Limb (tissue), 2 donors: ENCODE data around the gene SYNJ2.
A peak's percentile ranks its signal among the peaks of the same experiment; 100 is the strongest.

Experiments
- DNase-seq, 2 donors: peaks; one replicate each; pipeline ENCODE4 v3.0.0-alpha.2; 2016; ENCODE audit errors: extremely low spot score in 2 of 2

Gene SYNJ2

DNA sequence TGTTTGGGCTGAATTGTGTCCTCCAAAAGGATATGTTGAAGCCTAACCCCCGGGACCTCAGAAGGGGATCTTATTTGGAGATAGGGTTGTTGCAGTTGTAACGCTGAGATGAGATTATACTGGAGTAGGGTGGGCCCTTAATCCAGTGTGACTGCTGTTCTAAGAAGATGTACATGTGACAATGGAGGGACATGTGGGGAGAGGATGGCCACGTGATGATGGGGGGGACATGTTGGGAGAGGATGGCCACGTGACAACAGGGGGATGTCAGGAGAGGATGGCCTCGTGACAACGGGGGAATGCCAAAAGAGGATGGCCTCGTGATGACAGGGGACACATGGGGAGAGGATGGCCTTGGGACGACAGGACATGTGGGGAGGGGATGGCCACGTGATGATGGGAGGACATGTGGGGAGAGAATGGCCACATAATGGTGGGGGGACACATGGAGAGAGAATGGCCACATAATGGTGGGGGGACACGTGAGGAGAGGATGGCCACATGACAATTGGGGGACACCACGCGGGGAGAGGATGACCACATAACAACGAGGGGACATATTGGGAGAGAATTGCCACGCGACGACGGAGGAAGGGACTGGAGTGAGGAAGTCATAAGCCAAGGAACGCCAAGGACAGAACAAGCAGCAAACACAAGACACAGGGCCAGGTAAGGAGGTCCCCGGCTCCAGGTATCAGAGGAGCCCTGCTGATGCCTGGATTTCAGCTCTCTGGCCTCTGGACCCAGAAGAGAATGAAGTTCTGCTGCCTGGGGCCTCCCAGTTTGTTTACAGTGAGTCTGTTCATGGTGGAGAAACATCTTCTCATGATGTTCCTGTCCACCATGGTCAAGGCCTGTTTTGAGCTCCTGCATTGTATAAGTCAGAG is 29.2 kb downstream of the SYNJ2 start:
- DNase-seq = no peak

DNA sequence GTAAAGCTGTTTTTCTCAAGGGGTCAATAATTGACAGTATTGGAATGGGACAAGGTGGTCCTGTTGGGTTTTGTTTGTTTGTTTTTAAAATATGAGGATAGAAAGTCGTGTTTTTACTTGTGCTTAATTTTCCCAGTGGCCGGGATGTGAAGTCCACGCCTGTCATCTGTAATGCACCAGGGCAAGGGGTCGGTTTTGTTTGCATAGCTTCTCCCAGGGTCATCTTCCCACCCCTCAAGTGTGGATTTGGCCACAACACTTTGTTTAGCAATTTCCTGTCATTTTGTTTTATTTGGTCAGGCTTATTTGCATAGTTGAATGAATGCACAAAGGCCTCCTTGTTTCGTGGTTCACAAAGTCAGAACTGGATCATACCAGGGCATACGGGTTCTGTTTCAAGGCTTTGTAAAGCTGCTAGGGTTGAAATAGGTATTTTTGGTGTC is 29.8 kb downstream of the SYNJ2 start:
- DNase-seq = no peak

DNA sequence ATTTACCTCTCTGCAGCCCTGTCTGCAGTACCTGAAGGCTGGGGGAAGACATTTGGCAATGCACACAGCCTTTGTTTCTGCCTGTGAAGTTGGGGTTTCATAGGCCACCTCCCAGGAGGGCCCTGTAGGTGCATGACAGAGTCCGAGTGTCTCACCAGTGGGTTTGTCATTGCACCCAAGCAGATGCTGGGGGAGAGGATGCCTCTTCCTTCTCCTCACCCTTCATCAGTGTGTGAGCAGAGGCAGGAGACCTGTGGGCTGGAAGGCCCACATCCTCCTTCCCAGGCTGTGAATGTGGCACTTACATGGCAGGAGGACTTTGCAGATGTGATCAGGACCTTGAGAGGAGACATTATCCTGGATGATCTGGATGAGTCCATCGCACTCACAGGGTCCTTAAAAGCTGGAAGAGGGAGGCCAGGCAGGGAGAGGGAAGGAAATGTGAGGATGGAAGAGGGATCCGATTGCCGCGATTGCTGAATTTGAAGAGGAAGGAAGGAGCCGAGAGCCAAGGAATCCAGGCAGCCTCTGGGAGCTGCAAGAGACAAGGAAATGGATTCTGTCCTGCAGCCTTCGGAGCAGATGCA is 30.4 kb downstream of the SYNJ2 start:
- no peak for DNase-seq

DNA sequence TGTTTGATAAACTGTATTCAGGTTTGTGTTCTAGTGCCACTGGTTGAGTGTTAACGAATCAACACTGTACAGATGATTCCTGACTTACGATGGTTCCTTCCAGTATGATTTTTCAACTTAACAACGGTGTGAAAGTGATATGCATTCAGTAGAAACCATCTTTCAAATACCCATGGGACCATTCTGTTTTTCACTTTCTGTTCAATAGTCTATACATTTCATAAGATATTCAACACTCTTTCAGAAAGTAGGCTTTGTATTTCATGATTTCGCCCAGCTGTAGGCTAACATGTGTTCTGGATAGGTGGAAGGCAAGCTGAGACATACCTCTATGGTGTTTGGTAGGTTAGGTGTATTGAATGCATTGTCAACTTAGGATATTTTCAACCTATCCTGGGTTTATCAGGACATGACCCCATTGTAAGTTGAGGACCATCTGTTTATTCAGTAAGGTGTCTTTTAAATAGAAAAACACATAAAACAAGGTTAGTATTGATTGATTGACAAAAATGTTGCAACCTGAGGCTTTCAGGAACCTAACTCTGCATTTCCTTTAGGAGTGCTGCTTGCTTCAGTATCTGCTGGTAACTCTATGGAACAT is 32.3 kb downstream of the SYNJ2 start:
- no peak for DNase-seq

DNA sequence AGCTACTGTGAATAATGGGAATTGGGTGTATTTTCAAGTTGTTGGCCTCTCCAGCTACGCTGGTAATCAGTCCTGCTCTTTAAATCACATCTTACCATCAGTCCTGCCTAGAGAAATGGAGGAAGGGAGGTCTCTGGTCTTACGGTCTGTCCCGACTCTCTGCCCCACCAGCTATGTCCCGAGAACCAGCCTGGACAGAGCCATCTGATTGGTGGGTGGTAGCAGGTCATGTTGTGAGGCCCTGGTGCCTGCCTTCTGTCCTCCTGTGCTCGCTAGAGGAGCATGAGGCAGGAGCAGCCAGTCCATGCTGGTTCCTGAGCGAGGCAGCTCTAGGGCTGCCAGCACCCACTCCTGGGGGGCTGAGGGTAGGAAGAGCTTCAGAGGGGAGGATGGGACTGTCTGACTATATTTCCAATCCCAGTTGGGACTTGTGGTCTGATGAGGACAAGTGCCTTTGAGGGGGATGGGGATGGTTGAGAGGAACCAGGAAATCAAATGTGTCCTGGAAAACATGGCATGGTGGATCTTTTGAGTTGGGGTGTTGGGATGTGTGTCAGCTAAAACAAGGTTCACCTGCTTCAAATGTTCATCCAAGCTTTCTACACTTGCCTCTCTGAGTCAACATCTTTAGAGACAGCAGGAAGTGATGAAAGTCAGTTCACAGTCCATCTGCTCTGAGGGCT is 33.0 kb downstream of the SYNJ2 start:
- no peak for DNase-seq

DNA sequence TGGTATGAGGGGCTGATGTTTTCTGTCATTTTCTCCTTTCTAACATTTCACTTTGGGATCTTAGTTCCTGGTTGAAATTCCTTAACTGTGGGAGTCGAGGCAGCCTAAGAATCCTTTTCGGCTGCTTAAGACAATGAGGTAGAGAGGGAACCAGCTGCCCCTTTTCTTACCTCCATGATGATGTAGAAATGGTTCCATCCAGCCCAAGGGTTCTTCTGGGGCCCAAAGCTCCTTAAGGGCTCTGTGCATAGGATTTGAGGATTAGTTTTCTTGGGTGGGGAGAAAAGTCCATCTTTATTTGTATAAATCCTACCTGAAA is 33.5 kb downstream of the SYNJ2 start:
- no peak for DNase-seq

DNA sequence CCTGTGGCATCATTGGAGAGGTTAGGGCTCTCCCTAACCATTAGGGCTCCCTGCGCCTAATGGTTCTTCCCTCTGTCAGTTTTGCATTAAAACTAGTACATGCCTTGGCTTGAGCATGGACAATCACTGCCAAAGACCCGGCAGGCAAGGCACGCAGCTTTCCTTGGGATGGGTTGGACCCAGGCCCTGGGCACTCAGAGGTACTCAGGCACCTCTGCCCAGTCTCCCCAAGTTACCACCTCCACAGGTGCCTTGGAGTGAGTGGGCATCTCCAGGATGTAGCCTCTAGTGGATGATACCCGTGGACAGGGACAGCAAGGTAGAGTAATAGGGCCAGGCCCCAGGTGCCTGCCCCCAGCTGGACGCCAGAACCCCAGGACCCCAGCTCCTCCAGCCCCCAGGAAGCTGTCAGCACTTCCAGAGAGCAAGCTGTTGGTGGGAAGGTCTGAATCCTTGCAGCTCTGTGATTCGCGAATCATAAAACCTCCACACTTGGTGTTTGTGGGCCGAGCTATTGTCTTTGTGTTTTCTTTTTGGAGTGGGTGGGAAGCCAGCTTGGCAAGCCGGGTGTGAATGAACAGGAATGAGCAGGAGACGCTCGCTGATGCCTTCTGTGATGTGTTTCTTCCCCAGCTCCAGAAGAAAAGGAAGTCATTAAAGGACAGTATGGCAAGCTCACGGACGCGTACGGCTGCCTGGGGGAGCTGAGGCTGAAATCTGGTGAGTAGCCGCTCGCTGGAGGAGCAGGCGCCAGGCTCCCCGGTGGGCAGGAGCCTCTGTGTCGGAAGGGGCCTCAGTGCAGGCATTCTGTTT is 35.1 kb downstream of the SYNJ2 start:
- peak in 1 of 2 donors; percentile 41 for DNase-seq

DNA sequence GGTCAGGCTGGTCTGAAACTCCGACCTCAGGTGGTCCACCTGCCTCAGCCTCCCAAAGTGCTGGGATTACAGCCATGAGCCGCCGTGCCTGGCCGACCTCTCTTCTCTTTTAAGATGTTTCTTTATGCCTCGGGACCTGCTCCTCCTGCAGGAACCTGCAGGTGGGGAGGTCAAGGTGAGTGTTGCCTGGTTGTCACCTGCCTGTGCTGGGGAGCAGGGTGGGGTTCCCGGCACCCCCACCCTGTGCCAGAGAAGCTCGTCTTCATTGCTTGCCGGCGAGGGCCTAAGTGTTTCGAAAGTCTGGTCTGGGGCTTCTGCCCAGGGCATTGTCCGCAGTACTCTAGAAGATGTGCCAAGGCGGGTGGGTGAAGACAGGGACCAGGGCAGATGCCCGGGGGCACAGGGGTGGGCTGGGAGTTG is 36.0 kb downstream of the SYNJ2 start:
- DNase-seq = no peak

DNA sequence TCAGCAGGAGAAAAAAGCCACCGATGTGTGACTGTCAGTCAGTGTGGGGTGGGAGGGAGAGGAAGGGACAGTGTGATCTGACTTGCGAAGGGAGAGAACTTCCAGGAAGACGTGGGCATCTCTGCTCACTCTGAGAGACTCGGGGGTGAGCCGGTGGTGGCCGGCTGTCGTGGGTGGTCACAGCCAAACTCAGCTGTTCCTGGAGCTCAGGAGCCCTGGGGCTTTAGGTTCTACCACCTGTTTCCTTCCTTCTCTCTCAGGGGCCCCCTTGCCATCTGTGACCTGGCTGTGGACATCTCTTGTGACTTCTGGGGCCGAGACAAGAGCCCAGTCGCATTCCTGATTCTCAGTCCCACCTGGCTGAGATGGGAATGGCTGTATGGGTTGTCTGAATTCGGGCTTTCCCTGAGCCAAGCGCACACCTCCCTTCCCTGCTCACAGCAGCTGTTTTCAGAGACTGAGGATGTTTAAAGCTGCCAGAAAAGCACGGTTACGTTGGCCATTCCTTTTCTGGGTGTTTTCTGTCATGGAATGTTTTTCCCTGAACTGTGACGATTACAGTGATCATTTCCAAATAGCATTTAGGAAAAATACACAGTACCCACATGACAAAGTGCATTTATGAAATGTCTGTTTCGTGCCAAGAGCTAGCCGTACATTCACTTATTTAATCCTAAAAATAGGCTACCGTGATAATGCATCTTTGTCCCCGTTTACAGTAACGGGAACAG is 36.5 kb downstream of the SYNJ2 start:
- DNase-seq = peak; percentile 62 to 82

DNA sequence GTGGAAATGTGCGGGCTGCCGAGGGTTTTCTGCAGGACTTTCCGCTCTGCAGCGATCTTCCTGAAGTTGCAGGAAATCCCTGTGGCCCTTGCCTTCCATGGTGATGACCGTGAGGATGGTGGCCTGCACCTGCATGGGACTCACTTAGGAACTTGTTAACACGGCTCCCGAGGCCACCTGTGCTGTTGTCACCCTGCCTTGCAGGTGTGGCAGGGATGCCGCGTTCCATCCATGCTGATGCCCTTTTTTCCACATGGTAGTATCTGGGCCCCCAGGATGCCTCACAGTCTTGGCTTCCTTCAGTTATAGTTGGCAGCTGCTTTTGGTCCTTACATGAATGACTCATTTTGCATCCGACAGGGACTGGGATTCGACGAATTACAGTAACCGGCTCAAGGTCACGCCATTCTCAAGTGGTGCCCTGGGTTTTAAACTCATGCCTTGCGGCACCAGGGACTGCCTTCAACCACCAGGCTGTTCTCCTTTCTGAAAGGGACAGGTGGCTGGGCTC is 37.2 kb downstream of the SYNJ2 start:
- peak; percentile 43 to 46 for DNase-seq

DNA sequence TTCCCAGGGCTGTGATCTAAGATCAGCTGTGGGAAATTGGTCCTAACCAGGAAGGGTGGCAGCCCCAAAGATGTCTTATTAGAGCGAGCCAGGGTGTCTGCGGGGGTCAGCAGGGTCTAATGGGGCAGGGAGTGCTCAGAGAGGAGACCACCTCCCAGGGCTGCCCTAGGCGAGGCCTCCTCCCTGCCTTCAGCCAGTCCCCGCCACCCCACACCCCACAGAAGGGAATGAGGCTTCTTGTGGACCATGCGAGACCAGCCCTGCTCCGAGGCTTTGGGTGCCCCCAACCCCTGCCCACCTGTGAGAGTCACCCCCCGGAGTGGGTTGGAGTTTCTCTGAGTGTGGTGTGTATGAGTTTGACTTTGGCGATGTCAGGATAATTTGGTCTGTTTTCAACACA is 37.8 kb downstream of the SYNJ2 start:
- DNase-seq = no peak

DNA sequence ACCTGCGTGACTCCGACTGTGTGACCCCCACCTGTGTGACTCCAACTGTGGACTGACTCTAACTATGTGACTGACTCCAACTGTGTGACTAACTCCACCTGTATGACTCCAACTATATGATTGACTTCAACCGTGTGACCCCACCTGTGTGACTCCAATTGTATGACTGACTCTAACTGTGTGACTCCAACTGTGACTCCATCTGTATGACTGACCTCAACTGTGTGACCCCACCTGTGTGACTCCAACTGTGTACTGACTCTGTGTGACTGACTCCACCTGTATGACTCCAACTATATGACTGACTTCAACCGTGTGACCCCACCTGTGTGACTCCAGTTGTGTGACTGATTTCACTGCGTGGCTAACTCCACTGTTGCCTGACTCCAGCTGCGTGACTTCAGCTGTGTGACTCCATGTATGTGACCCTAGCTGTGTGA is 38.6 kb downstream of the SYNJ2 start:
- DNase-seq = no peak

DNA sequence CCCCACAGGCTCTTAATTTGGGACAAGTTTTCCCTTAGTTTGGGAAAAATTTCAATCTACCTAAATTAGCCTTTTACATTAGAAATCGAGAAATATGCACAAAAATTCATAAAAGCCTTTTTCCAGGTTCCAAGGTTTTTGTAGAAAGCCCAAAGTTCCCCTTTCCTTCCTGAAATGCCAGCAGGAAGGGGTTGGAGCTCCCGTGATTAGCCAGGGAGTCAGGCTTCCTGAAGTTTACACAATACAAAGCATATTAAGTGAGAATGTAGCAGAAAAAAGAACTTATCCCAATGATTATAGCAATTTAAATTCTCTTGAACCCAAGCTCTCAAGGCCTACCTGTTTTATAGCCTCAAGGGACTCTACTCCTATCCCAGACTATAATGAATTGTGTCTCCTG is 39.1 kb downstream of the SYNJ2 start:
- DNase-seq = no peak

DNA sequence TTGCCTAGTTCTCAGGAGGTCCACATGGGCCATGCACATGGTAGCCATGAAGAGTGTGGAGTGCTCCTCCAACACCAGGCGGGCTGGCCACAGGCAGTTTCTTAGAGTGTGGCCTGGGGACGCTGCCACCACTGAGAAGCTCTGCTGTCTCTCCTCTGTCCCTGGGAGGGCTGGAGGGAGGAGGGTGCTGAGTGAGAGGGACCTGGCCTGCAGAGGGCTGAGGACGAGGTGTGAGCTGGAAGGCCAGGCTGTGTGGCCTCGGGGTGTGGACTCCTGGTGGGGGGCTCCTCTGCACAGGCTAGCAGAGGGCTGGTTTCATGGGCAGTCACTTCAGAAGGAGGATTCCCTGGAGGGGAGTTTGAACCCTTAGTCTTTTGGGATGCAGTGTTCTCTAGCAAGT is 39.7 kb downstream of the SYNJ2 start:
- no peak for DNase-seq

DNA sequence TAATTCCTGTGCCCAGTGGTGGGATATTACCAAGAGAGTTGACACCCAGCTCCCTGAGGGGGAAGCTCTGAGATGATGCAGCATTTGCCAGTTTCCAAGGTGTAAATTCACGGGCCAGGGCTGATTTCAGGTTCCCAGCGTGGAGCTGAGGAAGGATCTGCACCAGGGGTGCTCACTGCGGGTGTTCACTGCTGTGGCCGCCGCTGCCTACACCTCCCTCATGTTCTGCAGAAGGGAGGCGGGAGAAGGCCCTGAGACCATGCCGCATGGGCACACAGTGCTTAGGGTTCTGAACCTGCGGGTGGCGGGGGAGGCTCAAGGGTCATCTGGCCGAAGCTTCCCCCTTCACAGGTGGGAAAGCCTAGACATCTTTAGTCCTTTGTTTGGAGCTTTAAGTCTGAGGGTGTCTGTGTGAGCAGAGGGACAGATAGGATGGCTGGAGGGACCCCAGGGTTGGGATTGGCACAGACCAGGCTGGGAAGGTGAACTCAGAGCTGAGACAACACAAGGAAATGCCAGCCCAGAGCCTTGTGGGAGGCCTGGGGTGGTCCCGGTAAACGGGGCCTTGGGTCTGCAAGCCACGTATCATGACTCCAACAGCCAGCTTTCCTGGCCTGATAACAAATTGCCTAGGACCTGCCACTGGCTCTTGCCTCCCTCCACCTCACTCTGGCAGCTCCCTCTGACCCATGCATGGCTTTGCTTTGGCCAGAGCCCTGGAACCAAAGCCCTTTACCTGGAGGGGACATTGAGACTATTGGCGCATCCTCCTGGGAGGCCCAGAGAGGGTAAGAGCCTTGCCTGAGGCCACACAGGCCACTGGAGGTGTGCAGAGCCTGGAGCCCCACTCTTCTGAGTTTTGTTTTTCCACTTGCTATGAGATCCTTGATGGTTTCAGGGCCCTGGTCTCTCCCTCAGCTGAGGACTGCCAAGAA is 40.4 kb downstream of the SYNJ2 start:
- DNase-seq = no peak

DNA sequence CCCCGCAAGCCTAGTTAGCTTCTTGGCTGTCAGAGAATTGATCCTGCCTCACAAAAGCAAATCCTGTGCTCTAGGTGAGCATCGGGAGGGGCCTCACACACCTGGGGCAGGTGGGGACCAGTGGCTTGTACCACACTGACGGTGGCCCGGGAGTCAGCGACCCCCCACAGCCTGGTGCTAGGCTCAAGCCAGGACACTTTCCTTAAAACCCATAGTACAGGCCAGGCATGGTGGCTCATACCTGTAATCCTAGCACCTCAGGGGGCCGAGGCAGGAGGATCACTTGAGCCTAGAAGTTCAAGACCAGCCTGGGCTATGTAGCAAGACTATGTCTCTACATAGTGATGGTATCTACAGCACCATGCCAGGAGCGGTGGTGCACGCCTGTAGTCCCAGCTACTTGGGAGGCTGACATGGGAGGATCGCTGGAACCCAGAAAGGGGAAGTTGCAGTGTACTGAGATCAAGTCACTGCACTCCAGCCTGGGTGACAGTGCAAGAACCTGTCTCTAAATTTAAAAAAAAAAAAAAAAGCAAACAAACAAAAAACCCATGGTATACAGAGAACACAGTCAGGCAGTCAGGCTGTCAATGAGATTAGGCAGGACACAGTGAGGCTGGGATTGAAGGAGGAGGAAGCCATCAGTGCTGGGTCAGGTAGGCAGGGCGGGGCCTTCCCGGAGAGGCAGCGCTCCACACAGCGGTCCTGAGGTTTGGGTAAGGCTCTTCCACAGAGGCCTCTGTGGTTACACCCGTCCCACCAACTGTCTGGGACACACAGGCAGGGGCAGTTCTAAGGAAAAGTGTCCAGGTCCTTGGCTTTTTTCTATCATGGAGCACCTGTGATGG is 41.3 kb downstream of the SYNJ2 start:
- no peak for DNase-seq

DNA sequence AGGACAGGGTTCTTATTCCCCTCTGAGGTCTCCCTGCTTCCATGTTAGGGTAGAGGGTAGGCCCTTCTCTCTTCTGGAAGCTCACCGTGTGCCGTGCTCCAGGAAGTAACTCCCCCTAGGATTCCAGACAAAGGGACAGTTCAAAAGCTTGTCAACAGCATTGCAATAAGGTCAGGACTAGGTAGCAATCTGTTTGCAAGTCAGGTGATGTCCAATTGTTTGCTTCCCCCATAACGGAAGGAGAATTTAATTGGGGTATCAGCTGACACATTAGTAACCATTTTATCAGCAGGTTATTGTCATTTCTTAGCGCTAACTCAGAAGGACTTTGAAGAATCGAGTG is 41.9 kb downstream of the SYNJ2 start:
- DNase-seq = no peak

DNA sequence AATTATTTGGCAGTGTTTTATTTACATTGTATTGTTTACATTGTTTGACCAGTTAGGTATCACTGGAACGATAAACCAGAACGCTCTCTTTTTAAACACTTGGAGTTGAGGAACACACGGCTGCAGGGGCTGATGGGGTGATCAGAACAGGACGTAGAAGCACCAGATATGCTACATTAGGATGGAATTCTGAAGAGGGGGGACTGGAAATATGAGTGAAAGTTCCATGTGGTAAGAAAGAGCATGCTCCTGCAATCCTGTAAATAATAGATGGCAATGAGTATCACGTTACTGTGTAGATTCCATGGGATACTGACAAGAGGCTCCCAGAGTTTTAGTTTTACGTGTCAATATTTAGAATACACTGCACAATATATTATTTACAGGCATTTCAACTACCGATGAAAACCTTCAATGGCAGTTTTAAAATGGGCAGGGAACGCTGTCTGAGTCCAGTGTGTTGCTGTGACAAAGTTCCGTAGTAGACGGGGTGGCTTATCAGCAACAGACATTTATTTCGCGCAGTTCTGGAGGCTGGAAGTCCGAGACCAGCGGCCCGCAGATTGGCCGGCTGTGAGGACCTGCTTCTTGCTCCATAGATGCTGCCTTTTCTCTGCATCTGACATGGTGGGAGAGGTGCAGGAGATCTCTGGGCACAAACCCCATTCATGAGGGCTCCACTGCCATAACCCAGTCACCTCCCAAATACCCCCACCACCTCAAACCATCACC is 43.1 kb downstream of the SYNJ2 start:
- DNase-seq = no peak
